MCF 10A (cell line): ENCODE measurements around the gene ECHDC3. TPM values are rescaled to one million over a fixed set of nuclear protein-coding genes. Genes with fewer than 3 reads are reported as not detected.

ENCODE experiments used
- BruUV-seq: library from RNA; stranded (reverse); fragments of 400-500 nt; replicated peaks from 2 replicates; lab custom pipeline; 2021; lab: Mats Ljungman, UMichigan
- CTCF ChIA-PET: fragments of 300-600 bp; sonication (Branson Sonifier 250); formaldehyde crosslinking; extraction: SDS; loops from one replicate; lab custom pipeline; 2021; ENCODE audit warnings: antibody characterized with exemption, inconsistent platforms; lab: Yijun Ruan, JAX
- POLR2A ChIA-PET: fragments of 300-600, 350-650 bp; sonication (Branson Sonifier 250); formaldehyde crosslinking; extraction: SDS; loops from one replicate; lab custom pipeline; 2020; ENCODE audit warnings: antibody characterized with exemption, inconsistent platforms; lab: Yijun Ruan, JAX
- DNase-seq: peaks from one replicate; pipeline ENCODE4 v3.0.0-alpha.2; 2018; ENCODE audit not compliant: unreplicated experiment
- H3K27ac Mint-ChIP-seq: one replicate; pipeline ENCODE4 v1.8.0; 2022; ENCODE audit warnings: mild to moderate bottlenecking, low read depth, mixed read lengths; ENCODE audit not compliant: unreplicated experiment
- H3K27me3 Mint-ChIP-seq: one replicate; pipeline ENCODE4 v1.8.0; 2022; ENCODE audit warnings: mixed read lengths; ENCODE audit not compliant: insufficient read depth, unreplicated experiment
- H3K36me3 Mint-ChIP-seq: one replicate; pipeline ENCODE4 v1.8.0; 2022; ENCODE audit warnings: mild to moderate bottlenecking, moderate library complexity, mixed read lengths; ENCODE audit not compliant: insufficient read depth, unreplicated experiment
- H3K4me1 Mint-ChIP-seq: one replicate; pipeline ENCODE4 v1.8.0; 2022; ENCODE audit warnings: mixed read lengths; ENCODE audit not compliant: insufficient read depth, unreplicated experiment
- H3K4me3 Mint-ChIP-seq: one replicate; pipeline ENCODE4 v1.8.0; 2022; ENCODE audit warnings: mild to moderate bottlenecking, moderate library complexity, mixed read lengths; ENCODE audit not compliant: unreplicated experiment
- H3K9me3 Mint-ChIP-seq: one replicate; pipeline ENCODE4 v1.8.0; 2022; ENCODE audit warnings: mixed read lengths; ENCODE audit not compliant: unreplicated experiment
- CTCF ChIP-seq: fragments of 200-600 bp; IDR thresholded peaks from one replicate; pipeline ENCODE4 v1.8.0; 2022; ENCODE audit warnings: antibody characterized with exemption, mild to moderate bottlenecking; ENCODE audit not compliant: unreplicated experiment
- intact Hi-C: fragments of 100-400 bp; cut with micrococcal nuclease; formaldehyde crosslinking; loops from 2 replicates; pipeline ENCODE4 v1.14.1; 2022
- total RNA-seq: library from RNA; stranded (reverse); gene quantifications from 2 replicates; pipeline ENCODE4 v1.2.3, GENCODE V29; 2022

Gene ECHDC3
- total RNA-seq, 1 experiment from 2014 or later = 25.5 TPM

GRCh38 chr10:11745045-11745444, 2.9 kb downstream of the ECHDC3 start:
- no peak for TF ChIP-seq CTCF
- Mint-ChIP-seq H3K36me3 (peaks cover 40% of the 10 kb centered on the region), H3K27ac (no peak overlapping the region), H3K9me3 (no peaks in the 10 kb centered on the region), H3K4me1 (peaks cover 18% of the 10 kb centered on the region), H3K4me3 (no peak overlapping the region), H3K27me3 (no peaks in the 10 kb centered on the region)
- ChIA-PET CTCF (interaction anchor here (1.2 to 3.4 kb wide), 4 partner anchors 13 to 230 kb away, joined by 3 to 20 read pairs (median 6); no protein-coding TSS in a partner anchor), POLR2A (no interaction called here)
- DNase-seq = no peak
- intact Hi-C loops = no loop called here
- no TSS peak for BruUV-seq

GRCh38 chr10:11746883-11747539, 4.8 kb downstream of the ECHDC3 start:
- BruUV-seq = no TSS peak
- H3K27ac Mint-ChIP-seq = no peak overlapping the region
- CTCF ChIA-PET = interaction anchor here (0.8 to 1.6 kb wide), 3 partner anchors 11 to 231 kb away, joined by 3 to 4 read pairs (median 3); no protein-coding TSS in a partner anchor

GRCh38 chr10:11748866-11749265, 6.7 kb downstream of the ECHDC3 start:
- TF ChIP-seq CTCF = no peak
- no TSS peak for BruUV-seq
- Mint-ChIP-seq H3K4me1 (peaks cover 6% of the 10 kb centered on the region), H3K36me3 (peaks cover 78% of the 10 kb centered on the region), H3K27ac (no peak overlapping the region), H3K4me3 (no peak overlapping the region), H3K27me3 (no peaks in the 10 kb centered on the region), H3K9me3 (no peaks in the 10 kb centered on the region)
- intact Hi-C loops = no loop called here
- no peak for DNase-seq
- ChIA-PET POLR2A (no interaction called here), CTCF (interaction anchor here (1.6 kb wide), 1 partner anchor 34 kb away, joined by 4 read pairs; no protein-coding TSS in a partner anchor)

More at GRCh38 chr10:11746883-11747539, 4.8 kb downstream of the ECHDC3 start:
- Mint-ChIP-seq H3K9me3 (no peaks in the 10 kb centered on the region), H3K4me3 (no peak overlapping the region), H3K27me3 (no peaks in the 10 kb centered on the region), H3K4me1 (peaks cover 13% of the 10 kb centered on the region), H3K36me3 (peaks cover 60% of the 10 kb centered on the region)
- intact Hi-C loops = no loop called here
- DNase-seq = no peak
- POLR2A ChIA-PET = interaction anchor here (0.6 kb wide), 1 partner anchor 10 kb away, joined by 3 read pairs; no protein-coding TSS in a partner anchor
- TF ChIP-seq CTCF = no peak

GRCh38 chr10:11750420-11750819, 8.2 kb downstream of the ECHDC3 start:
- peaks cover 81% of the 10 kb centered on the region for H3K36me3 Mint-ChIP-seq
- CTCF ChIA-PET = no interaction called here

More at GRCh38 chr10:11750420-11750819, 8.2 kb downstream of the ECHDC3 start:
- POLR2A ChIA-PET = no interaction called here
- Mint-ChIP-seq H3K27me3 (no peaks in the 10 kb centered on the region), H3K4me1 (no peaks in the 10 kb centered on the region), H3K9me3 (no peaks in the 10 kb centered on the region), H3K4me3 (no peak overlapping the region), H3K27ac (no peak overlapping the region)
- intact Hi-C loops = no loop called here
- no peak for DNase-seq
- no TSS peak for BruUV-seq
- no peak for TF ChIP-seq CTCF
